Measurements from ENCODE around the gene TUT1. TPM values are rescaled to one million over a fixed set of nuclear protein-coding genes. Genes with fewer than 3 reads are reported as not detected.

TUT1 gene
- total and polyA plus RNA-seq, 8 donors: 12.0 to 33.4 (median 15.8) TPM

- Histone ChIP-seq H3K9me3 (no peaks in the 10 kb centered on the region), H3K4me1 (peaks cover 0 to 5% (median 0%) of the 10 kb centered on the region in 3 donors), H3K36me3 (peaks cover 0 to 27% (median 9%) of the 10 kb centered on the region in 3 donors), H3K27me3 (no peaks in the 10 kb centered on the region), H3K27ac (no peak overlapping the region), H3K4me3 (no peak overlapping the region)
- FAIRE-seq: no peak
- intact Hi-C loops (cut with DNase I): no loop called here
- 89 to 93% methylated on average over 2 of the region's 2 CpGs for WGBS, 2 donors
- no peak for ATAC-seq
- TF ChIP-seq CTCF (IDR thresholded peaks at IDR 0.05): no peak
- DNase-seq: no peak
Observed at GRCh38 chr11:62579252-62579651, 12.1 kb downstream of the TUT1 start.

- TF ChIP-seq CTCF (IDR thresholded peaks at IDR 0.05): no peak
- peaks cover 0 to 5% (median 0%) of the 10 kb centered on the region in 3 donors for H3K4me1 ChIP-seq
- no peaks in the 10 kb centered on the region for H3K27me3 ChIP-seq
- no peak overlapping the region for H3K4me3 ChIP-seq
- H3K36me3 ChIP-seq: peaks cover 0 to 27% (median 9%) of the 10 kb centered on the region in 3 donors
- FAIRE-seq (no peak), DNase-seq (no peak), ATAC-seq (no peak)
- intact Hi-C loops (cut with DNase I): no loop called here
- no peak overlapping the region for H3K27ac ChIP-seq
- WGBS, 2 donors: 96 to 97% methylated on average over 11 of the region's 11 CpGs
- H3K9me3 ChIP-seq: no peaks in the 10 kb centered on the region
Observed at GRCh38 chr11:62578541-62578940, 12.8 kb downstream of the TUT1 start.

- Histone ChIP-seq H3K27me3 (no peaks in the 10 kb centered on the region), H3K9me3 (no peaks in the 10 kb centered on the region), H3K4me3 (no peak overlapping the region), H3K4me1 (peaks cover 5 to 10% (median 6%) of the 10 kb centered on the region in 3 donors), H3K27ac (no peak overlapping the region), H3K36me3 (peaks cover 0 to 27% (median 9%) of the 10 kb centered on the region in 3 donors)
- ATAC-seq: no peak
- no peak for FAIRE-seq
- intact Hi-C loops (cut with DNase I): no loop called here
- 81% methylated on average over 12 of the region's 12 CpGs for WGBS, 2 donors
- TF ChIP-seq CTCF (IDR thresholded peaks at IDR 0.05): no peak
- no peak for DNase-seq
Observed at GRCh38 chr11:62577046-62577714, 14.1 kb downstream of the TUT1 start.

- intact Hi-C loops (cut with DNase I): no loop called here
- Histone ChIP-seq H3K4me1 (peaks cover 6 to 13% (median 13%) of the 10 kb centered on the region in 3 donors), H3K9me3 (no peaks in the 10 kb centered on the region), H3K4me3 (no peak overlapping the region), H3K27me3 (no peaks in the 10 kb centered on the region), H3K36me3 (peaks cover 0 to 31% (median 9%) of the 10 kb centered on the region in 3 donors), H3K27ac (peak overlapping the region in 2 of 4 donors; percentile 93 to 98)
- DNase-seq (peak in 1 of 6 donors; percentile 73), ATAC-seq (no peak), FAIRE-seq (no peak)
- WGBS, 2 donors: 74 to 82% methylated on average over 14 of the region's 14 CpGs
- no peak for TF ChIP-seq CTCF (IDR thresholded peaks at IDR 0.05)
Observed at GRCh38 chr11:62575837-62576236, 15.5 kb downstream of the TUT1 start.

- Histone ChIP-seq H3K27me3 (no peaks in the 10 kb centered on the region), H3K4me1 (peaks cover 6 to 13% (median 13%) of the 10 kb centered on the region in 3 donors), H3K36me3 (peaks cover 0 to 34% (median 9%) of the 10 kb centered on the region in 3 donors), H3K9me3 (no peaks in the 10 kb centered on the region), H3K4me3 (peak overlapping the region; percentile 22 to 73 (median 56)), H3K27ac (peak overlapping the region in 3 of 4 donors; percentile 85 to 98 (median 93))
- DNase-seq (peak in 4 of 6 donors; percentile 43 to 86 (median 76)), ATAC-seq (peak in 3 of 4 donors; percentile 2 to 14 (median 4)), FAIRE-seq (no peak)
- intact Hi-C loops (cut with DNase I): no loop called here
- TF ChIP-seq CTCF (IDR thresholded peaks at IDR 0.05): no peak
- WGBS, 2 donors: 33 to 35% methylated on average over 17 of the region's 17 CpGs
Observed at GRCh38 chr11:62575156-62575555, 16.2 kb downstream of the TUT1 start.
